ENCODE results near the gene KCTD20. TPM values are rescaled to one million over a fixed set of nuclear protein-coding genes. Genes with fewer than 3 reads are reported as not detected.

The KCTD20 gene
- total and polyA plus RNA-seq, 2 experiments from 2014 or later: 7.4 to 25.0 TPM

DNA sequence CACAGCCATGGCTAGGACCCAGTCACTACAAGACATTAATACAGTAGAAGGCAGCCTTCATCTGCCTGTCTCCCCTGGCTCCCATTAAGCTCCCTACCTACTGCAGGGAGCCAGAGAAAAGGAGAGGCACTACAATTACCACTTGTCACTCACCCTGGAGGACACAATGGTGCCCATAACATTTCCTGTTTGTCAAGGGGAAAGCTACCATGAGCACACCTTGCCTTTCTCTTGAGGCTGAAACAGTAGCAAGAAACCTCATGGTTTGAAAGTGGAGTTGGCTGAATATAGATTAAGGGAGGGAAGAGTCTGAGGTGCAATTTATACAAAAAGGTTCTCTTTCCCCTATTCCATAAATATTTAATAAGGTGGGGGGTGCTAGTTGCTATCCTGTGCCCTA lies 76.6 kb downstream of the KCTD20 start:
- Histone ChIP-seq H4K20me1 (replicated peaks; ENCODE audit: insufficient read depth) (no peaks in the 10 kb centered on the region), H3K4me2 (no peak overlapping the region), H3K9me2 (ENCODE audit: insufficient read depth) (no peaks in the 10 kb centered on the region), H2AFZ (no peak overlapping the region), H3K36me3 (ENCODE audit: insufficient read depth) (peaks cover 13% of the 10 kb centered on the region; the same call in 1 of the 2 replicates), H3K27ac (ENCODE audit: low read depth) (no peak overlapping the region), H3K4me1 (ENCODE audit: insufficient read depth) (no peaks in the 10 kb centered on the region), H3K4me3 (no peak overlapping the region), H3F3A (replicated peaks; ENCODE audit: low read depth) (no peaks in the 10 kb centered on the region), H3K27me3 (ENCODE audit: insufficient read depth) (no peaks in the 10 kb centered on the region), H3K79me2 (replicated peaks; ENCODE audit: insufficient read depth) (no peaks in the 10 kb centered on the region)
- ATAC-seq (peak; percentile 48), DNase-seq (ENCODE audit: low spot score) (peak; percentile 11)
- no peaks in the 10 kb centered on the region for H3K9me3 Mint-ChIP-seq
- peaks cover 25% of the 10 kb centered on the region for H3K36me3 Mint-ChIP-seq (ENCODE audit: low read depth)
- no peak overlapping the region for H3K4me3 Mint-ChIP-seq
- peaks cover 2% of the 10 kb centered on the region for H3K27me3 Mint-ChIP-seq (ENCODE audit: insufficient read depth, low read depth, poor library complexity)
- H3K27ac Mint-ChIP-seq: no peak overlapping the region
- no peak for TF ChIP-seq STAT1 (IDR thresholded peaks at IDR 0.05; ENCODE audit: unreplicated experiment)
- TF ChIP-seq CREB1 (CRISPR knock-in tag; IDR thresholded peaks at IDR 0.05; ENCODE audit: low read depth): no peak
- TF ChIP-seq ZNF331 (CRISPR knock-in tag; IDR thresholded peaks at IDR 0.05; ENCODE audit: low read depth): no peak
- TF ChIP-seq, protein P1, sequence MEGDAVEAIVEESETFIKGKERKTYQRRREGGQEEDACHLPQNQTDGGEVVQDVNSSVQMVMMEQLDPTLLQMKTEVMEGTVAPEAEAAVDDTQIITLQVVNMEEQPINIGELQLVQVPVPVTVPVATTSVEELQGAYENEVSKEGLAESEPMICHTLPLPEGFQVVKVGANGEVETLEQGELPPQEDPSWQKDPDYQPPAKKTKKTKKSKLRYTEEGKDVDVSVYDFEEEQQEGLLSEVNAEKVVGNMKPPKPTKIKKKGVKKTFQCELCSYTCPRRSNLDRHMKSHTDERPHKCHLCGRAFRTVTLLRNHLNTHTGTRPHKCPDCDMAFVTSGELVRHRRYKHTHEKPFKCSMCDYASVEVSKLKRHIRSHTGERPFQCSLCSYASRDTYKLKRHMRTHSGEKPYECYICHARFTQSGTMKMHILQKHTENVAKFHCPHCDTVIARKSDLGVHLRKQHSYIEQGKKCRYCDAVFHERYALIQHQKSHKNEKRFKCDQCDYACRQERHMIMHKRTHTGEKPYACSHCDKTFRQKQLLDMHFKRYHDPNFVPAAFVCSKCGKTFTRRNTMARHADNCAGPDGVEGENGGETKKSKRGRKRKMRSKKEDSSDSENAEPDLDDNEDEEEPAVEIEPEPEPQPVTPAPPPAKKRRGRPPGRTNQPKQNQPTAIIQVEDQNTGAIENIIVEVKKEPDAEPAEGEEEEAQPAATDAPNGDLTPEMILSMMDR (conservative IDR thresholded peaks at IDR 0.05; ENCODE audit: low read depth in 2 of 2): no peak
- TF ChIP-seq, protein P2, sequence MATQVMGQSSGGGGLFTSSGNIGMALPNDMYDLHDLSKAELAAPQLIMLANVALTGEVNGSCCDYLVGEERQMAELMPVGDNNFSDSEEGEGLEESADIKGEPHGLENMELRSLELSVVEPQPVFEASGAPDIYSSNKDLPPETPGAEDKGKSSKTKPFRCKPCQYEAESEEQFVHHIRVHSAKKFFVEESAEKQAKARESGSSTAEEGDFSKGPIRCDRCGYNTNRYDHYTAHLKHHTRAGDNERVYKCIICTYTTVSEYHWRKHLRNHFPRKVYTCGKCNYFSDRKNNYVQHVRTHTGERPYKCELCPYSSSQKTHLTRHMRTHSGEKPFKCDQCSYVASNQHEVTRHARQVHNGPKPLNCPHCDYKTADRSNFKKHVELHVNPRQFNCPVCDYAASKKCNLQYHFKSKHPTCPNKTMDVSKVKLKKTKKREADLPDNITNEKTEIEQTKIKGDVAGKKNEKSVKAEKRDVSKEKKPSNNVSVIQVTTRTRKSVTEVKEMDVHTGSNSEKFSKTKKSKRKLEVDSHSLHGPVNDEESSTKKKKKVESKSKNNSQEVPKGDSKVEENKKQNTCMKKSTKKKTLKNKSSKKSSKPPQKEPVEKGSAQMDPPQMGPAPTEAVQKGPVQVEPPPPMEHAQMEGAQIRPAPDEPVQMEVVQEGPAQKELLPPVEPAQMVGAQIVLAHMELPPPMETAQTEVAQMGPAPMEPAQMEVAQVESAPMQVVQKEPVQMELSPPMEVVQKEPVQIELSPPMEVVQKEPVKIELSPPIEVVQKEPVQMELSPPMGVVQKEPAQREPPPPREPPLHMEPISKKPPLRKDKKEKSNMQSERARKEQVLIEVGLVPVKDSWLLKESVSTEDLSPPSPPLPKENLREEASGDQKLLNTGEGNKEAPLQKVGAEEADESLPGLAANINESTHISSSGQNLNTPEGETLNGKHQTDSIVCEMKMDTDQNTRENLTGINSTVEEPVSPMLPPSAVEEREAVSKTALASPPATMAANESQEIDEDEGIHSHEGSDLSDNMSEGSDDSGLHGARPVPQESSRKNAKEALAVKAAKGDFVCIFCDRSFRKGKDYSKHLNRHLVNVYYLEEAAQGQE (IDR thresholded peaks at IDR 0.05; ENCODE audit: unreplicated experiment): no peak
- TF ChIP-seq EZH2phosphoT487 (IDR thresholded peaks at IDR 0.05; ENCODE audit: unreplicated experiment): no peak
- TF ChIP-seq EZH2 (IDR thresholded peaks at IDR 0.05; ENCODE audit: low read depth, unreplicated experiment): no peak
- no peak for TF ChIP-seq JUNB (IDR thresholded peaks at IDR 0.05; ENCODE audit: unreplicated experiment)
- TF ChIP-seq POLR2AphosphoS5 (IDR thresholded peaks at IDR 0.05; ENCODE audit: low read depth): no peak
- no peak for TF ChIP-seq NANOG (IDR thresholded peaks at IDR 0.05; ENCODE audit: borderline replicate concordance)
- TF ChIP-seq, protein P3, sequence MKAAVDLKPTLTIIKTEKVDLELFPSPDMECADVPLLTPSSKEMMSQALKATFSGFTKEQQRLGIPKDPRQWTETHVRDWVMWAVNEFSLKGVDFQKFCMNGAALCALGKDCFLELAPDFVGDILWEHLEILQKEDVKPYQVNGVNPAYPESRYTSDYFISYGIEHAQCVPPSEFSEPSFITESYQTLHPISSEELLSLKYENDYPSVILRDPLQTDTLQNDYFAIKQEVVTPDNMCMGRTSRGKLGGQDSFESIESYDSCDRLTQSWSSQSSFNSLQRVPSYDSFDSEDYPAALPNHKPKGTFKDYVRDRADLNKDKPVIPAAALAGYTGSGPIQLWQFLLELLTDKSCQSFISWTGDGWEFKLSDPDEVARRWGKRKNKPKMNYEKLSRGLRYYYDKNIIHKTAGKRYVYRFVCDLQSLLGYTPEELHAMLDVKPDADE (IDR thresholded peaks at IDR 0.05): no peak
- no peak for TF ChIP-seq ZNF114 (CRISPR knock-in tag; IDR thresholded peaks at IDR 0.05)
- TF ChIP-seq, protein P4, sequence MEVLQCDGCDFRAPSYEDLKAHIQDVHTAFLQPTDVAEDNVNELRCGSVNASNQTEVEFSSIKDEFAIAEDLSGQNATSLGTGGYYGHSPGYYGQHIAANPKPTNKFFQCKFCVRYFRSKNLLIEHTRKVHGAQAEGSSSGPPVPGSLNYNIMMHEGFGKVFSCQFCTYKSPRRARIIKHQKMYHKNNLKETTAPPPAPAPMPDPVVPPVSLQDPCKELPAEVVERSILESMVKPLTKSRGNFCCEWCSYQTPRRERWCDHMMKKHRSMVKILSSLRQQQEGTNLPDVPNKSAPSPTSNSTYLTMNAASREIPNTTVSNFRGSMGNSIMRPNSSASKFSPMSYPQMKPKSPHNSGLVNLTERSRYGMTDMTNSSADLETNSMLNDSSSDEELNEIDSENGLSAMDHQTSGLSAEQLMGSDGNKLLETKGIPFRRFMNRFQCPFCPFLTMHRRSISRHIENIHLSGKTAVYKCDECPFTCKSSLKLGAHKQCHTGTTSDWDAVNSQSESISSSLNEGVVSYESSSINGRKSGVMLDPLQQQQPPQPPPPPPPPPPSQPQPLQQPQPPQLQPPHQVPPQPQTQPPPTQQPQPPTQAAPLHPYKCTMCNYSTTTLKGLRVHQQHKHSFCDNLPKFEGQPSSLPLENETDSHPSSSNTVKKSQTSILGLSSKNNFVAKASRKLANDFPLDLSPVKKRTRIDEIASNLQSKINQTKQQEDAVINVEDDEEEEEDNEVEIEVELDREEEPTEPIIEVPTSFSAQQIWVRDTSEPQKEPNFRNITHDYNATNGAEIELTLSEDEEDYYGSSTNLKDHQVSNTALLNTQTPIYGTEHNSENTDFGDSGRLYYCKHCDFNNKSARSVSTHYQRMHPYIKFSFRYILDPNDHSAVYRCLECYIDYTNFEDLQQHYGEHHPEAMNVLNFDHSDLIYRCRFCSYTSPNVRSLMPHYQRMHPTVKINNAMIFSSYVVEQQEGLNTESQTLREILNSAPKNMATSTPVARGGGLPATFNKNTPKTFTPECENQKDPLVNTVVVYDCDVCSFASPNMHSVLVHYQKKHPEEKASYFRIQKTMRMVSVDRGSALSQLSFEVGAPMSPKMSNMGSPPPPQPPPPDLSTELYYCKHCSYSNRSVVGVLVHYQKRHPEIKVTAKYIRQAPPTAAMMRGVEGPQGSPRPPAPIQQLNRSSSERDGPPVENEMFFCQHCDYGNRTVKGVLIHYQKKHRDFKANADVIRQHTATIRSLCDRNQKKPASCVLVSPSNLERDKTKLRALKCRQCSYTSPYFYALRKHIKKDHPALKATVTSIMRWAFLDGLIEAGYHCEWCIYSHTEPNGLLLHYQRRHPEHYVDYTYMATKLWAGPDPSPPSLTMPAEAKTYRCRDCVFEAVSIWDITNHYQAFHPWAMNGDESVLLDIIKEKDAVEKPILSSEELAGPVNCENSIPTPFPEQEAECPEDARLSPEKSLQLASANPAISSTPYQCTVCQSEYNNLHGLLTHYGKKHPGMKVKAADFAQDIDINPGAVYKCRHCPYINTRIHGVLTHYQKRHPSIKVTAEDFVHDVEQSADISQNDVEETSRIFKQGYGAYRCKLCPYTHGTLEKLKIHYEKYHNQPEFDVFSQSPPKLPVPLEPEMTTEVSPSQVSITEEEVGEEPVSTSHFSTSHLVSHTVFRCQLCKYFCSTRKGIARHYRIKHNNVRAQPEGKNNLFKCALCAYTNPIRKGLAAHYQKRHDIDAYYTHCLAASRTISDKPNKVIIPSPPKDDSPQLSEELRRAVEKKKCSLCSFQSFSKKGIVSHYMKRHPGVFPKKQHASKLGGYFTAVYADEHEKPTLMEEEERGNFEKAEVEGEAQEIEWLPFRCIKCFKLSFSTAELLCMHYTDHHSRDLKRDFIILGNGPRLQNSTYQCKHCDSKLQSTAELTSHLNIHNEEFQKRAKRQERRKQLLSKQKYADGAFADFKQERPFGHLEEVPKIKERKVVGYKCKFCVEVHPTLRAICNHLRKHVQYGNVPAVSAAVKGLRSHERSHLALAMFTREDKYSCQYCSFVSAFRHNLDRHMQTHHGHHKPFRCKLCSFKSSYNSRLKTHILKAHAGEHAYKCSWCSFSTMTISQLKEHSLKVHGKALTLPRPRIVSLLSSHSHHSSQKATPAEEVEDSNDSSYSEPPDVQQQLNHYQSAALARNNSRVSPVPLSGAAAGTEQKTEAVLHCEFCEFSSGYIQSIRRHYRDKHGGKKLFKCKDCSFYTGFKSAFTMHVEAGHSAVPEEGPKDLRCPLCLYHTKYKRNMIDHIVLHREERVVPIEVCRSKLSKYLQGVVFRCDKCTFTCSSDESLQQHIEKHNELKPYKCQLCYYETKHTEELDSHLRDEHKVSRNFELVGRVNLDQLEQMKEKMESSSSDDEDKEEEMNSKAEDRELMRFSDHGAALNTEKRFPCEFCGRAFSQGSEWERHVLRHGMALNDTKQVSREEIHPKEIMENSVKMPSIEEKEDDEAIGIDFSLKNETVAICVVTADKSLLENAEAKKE (CRISPR knock-in tag; IDR thresholded peaks at IDR 0.05): no peak
- no peaks in the 10 kb centered on the region for H3K4me1 Mint-ChIP-seq
